ENCODE measurements around the gene ZNF407.

The ZNF407 gene

GRCh38 chr18:74831571-74832250, 234.0 kb downstream of the ZNF407 start:
- DNase-seq (ENCODE audit: low read depth, low spot score): no peak

- DNase-seq (ENCODE audit: low read depth, low spot score): no peak
Observed at GRCh38 chr18:74832381-74832780, 234.7 kb downstream of the ZNF407 start.

- DNase-seq (ENCODE audit: low read depth, low spot score): no peak
Observed at GRCh38 chr18:74832999-74833398, 235.3 kb downstream of the ZNF407 start.

- DNase-seq (ENCODE audit: low read depth, low spot score): no peak
Observed at GRCh38 chr18:74834424-74835309, 237.0 kb downstream of the ZNF407 start.

- DNase-seq (ENCODE audit: low read depth, low spot score): no peak
Observed at GRCh38 chr18:74836296-74837139, 238.8 kb downstream of the ZNF407 start.

GRCh38 chr18:74840492-74841167, 243.0 kb downstream of the ZNF407 start:
- no peak for DNase-seq (ENCODE audit: low read depth, low spot score)

GRCh38 chr18:74841248-74841647, 243.6 kb downstream of the ZNF407 start:
- no peak for DNase-seq (ENCODE audit: low read depth, low spot score)

- DNase-seq (ENCODE audit: low read depth, low spot score): no peak
Observed at GRCh38 chr18:74849301-74849700, 251.6 kb downstream of the ZNF407 start.

GRCh38 chr18:74856434-74856833, 258.8 kb downstream of the ZNF407 start:
- DNase-seq (ENCODE audit: low read depth, low spot score): no peak

GRCh38 chr18:74856928-74857327, 259.3 kb downstream of the ZNF407 start:
- DNase-seq (ENCODE audit: low read depth, low spot score): no peak

- no peak for DNase-seq (ENCODE audit: low read depth, low spot score)
Observed at GRCh38 chr18:74857901-74858300, 260.2 kb downstream of the ZNF407 start.

- DNase-seq (ENCODE audit: low read depth, low spot score): no peak
Observed at GRCh38 chr18:74861154-74861553, 263.5 kb downstream of the ZNF407 start.

- DNase-seq (ENCODE audit: low read depth, low spot score): no peak
Observed at GRCh38 chr18:74862094-74862493, 264.4 kb downstream of the ZNF407 start.

GRCh38 chr18:74866577-74866976, 268.9 kb downstream of the ZNF407 start:
- DNase-seq (ENCODE audit: low read depth, low spot score): no peak

GRCh38 chr18:74868461-74868860, 270.8 kb downstream of the ZNF407 start:
- no peak for DNase-seq (ENCODE audit: low read depth, low spot score)

- no peak for DNase-seq (ENCODE audit: low read depth, low spot score)
Observed at GRCh38 chr18:74869904-74870863, 272.5 kb downstream of the ZNF407 start.

GRCh38 chr18:74870950-74871349, 273.3 kb downstream of the ZNF407 start:
- no peak for DNase-seq (ENCODE audit: low read depth, low spot score)

GRCh38 chr18:74873629-74874028, 276.0 kb downstream of the ZNF407 start:
- DNase-seq (ENCODE audit: low read depth, low spot score): no peak

GRCh38 chr18:74874351-74874750, 276.7 kb downstream of the ZNF407 start:
- DNase-seq (ENCODE audit: low read depth, low spot score): no peak

GRCh38 chr18:74876630-74877243, 279.1 kb downstream of the ZNF407 start:
- DNase-seq (ENCODE audit: low read depth, low spot score): no peak

Measured in smooth muscle cell of the brain vasculature (primary cell).